Lower leg skin (tissue), 3 donors: ENCODE measurements around the gene C17orf50.

Source experiments
- POLR2A ChIP-seq, 2 donors: fragments of 450-650 bp; IDR thresholded peaks; one replicate each; pipeline ENCODE4 v1.6.1; 2016 to 2017; ENCODE audit warnings: antibody characterized with exemption in 2 of 2, mild to moderate bottlenecking in 1 of 2, moderate library complexity in 1 of 2
- TF ChIP-seq, protein P1 (sequence below), 3 donors: fragments of 450-650 bp; IDR thresholded peaks; one replicate each; pipeline ENCODE4 v1.5.1; 2016; ENCODE audit warnings: antibody characterized with exemption in 3 of 3, mild to moderate bottlenecking in 3 of 3, moderate library complexity in 2 of 3

DNA sequence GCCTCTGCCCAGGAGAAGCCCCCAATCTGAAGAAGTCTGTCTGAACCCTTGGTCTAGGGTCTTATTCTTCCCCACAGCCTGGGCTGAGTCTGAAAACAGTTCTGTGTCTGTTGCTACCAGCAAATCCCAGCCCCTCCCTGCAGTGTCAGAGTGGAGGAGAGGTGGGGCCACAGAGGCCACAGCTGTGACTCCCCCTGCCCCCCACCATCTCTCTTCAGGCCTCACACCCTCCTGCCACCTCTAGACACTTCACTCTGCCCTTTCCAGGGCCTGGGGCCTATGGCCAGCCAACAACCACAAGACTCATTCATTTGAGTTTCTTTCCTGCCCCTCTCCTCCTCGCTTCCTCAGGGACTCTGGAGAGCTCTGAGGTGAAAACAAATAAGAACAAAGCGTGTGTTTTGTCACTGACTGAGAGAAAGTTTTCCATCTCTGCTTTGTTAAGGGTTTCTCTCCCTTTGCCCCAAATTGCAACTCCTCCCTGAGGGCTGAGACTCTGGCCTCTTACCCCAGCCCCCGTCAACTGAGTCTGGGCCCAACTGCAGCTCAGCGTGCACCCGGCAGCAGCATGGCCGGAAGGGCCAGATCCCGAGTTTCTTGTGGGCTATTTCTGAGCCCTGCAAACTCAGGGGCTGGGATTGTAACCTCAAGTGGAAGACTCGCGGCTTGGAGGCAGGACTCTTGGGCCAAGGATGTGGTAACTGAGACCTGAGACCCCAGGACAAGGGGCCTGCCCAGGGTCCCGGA, 13.2 kb downstream of the C17orf50 start:
- TF ChIP-seq, protein P1, sequence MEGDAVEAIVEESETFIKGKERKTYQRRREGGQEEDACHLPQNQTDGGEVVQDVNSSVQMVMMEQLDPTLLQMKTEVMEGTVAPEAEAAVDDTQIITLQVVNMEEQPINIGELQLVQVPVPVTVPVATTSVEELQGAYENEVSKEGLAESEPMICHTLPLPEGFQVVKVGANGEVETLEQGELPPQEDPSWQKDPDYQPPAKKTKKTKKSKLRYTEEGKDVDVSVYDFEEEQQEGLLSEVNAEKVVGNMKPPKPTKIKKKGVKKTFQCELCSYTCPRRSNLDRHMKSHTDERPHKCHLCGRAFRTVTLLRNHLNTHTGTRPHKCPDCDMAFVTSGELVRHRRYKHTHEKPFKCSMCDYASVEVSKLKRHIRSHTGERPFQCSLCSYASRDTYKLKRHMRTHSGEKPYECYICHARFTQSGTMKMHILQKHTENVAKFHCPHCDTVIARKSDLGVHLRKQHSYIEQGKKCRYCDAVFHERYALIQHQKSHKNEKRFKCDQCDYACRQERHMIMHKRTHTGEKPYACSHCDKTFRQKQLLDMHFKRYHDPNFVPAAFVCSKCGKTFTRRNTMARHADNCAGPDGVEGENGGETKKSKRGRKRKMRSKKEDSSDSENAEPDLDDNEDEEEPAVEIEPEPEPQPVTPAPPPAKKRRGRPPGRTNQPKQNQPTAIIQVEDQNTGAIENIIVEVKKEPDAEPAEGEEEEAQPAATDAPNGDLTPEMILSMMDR (IDR thresholded peaks at IDR 0.05): no peak
- no peak for TF ChIP-seq POLR2A (IDR thresholded peaks at IDR 0.05)
